Measurements from ENCODE around the gene RBM17.

- TF ChIP-seq, protein P1, sequence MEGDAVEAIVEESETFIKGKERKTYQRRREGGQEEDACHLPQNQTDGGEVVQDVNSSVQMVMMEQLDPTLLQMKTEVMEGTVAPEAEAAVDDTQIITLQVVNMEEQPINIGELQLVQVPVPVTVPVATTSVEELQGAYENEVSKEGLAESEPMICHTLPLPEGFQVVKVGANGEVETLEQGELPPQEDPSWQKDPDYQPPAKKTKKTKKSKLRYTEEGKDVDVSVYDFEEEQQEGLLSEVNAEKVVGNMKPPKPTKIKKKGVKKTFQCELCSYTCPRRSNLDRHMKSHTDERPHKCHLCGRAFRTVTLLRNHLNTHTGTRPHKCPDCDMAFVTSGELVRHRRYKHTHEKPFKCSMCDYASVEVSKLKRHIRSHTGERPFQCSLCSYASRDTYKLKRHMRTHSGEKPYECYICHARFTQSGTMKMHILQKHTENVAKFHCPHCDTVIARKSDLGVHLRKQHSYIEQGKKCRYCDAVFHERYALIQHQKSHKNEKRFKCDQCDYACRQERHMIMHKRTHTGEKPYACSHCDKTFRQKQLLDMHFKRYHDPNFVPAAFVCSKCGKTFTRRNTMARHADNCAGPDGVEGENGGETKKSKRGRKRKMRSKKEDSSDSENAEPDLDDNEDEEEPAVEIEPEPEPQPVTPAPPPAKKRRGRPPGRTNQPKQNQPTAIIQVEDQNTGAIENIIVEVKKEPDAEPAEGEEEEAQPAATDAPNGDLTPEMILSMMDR (conservative IDR thresholded peaks at IDR 0.05): no peak
- no peak for TF ChIP-seq ZFX (IDR thresholded peaks at IDR 0.05)
These were observed 59.4 kb downstream of the RBM17 start for GRCh38 chr10:6148251-6148701.

All from C4-2B (cell line).